Hematopoietic multipotent progenitor cell treated with erythropoietin and hydrocortisone succinate and interleukin-3 and kit ligand, for 15 days (in vitro differentiated cells): ENCODE measurements around the gene PLA2G4B.

ENCODE experiments used
- DNase-seq: peaks from one replicate; pipeline ENCODE4 v3.0.0-alpha.2; 2015; ENCODE audit warnings: low spot score

Gene PLA2G4B

DNA sequence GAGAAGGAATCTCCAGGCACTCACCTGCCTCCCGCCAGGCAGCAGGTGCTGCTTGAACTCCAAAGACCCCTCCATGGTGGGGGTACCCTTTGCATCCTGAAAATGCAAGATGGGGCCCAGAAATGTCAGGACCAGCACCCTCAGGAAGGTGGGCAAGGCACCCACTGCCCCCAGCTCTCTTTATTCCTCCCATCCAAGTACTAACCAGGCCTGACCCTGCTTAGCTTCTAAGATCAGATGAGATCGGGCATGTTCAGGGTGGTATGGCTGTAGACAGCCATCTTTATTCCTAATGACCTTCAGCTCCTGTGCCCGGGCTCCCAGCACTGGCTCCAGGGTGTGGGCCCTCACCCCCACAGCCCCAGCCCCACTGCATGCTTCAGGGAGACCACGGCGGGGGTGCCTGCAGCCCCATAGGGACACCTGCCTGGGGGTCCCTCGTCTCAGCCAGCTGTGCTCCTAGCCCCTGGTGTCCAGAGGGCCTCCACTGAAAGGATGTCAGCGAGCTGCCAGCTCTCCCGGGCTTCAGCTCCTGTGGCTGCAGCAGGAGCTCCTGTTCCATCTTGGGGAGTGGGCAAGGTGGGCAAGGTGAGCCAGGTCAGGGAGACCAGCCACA, 13.2 kb downstream of the PLA2G4B start:
- no peak for DNase-seq

DNA sequence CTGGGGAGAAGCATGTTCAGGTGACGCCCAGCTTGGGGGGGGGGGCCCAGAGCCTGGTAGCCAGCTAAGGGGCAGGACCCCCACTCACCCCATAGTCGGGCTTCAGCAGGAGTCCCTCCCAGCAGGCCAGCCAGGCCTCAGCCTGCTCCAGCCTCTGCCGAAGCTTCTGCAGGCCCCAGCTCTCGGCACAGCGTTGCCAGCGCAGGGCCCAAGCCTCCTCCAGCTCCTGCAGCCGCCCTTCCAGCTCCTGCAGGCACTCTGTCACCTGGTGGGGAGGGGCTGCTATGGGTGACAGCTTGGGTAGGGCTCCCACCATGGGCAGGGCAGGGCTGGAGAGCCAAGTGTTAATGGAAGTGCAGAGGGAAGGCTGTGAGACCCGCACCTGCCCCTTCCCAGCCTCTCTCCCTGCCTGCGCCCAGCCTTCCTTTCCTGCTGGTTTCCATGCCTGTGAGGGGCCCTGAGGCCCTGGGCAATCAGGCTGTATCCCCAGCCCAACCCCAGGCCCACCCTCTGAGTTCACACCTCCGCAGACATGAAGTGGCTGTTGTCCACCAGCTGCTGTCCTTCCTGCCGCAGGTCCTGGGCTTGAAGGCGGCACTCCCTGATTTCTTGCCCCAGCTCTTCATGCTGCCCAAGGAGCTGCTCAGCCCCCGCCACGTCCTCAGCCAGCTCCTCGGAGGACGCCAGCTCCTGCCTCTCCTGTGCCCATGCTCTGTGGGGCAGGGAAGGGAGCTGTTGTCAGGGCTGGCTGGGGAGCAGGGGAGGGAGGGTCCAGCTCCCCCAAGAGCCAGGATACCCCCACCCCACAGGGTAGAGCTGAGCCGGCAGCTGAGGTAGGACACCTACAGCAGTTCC, 14.3 kb downstream of the PLA2G4B start:
- no peak for DNase-seq

DNA sequence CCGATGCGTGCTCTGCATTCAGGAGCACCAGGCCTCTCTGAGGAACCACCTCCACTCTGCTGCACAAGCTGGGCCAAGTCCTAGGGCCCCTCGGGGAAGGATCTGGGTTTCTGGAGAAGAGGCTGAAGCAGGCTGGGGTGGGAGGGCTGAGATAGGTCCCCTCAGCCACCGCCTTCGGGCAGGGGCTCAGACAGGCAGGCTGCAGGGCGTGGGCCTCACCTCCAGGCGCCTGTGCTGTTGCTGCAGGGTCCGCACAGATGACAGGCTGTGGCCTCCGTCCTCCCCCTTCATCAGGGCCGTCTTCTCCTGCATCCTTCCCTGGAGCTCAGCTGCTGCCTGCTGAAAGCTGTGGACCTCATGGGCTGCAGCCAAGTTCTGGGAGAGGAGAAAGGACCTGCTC, 15.2 kb downstream of the PLA2G4B start:
- DNase-seq = no peak

DNA sequence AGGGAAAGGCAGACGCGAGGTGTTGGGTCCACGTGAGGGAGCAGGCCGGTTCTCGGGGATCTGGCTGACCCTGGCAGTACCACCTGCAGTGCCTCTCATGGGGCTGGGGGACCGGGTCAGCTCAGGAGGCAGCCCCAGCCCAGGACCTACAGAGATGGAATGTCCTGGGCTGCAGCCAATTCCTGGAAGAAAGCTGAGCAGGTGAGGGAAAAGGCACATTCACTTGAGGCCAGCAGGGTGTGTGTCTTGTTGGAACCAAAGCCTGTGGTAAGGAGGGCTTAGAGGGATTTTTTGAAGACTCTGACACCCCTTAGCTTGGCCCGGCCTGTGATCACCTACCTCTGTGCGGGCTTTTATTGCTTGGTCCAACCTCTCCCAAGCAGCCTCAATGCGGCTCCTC, 15.8 kb downstream of the PLA2G4B start:
- DNase-seq = no peak

DNA sequence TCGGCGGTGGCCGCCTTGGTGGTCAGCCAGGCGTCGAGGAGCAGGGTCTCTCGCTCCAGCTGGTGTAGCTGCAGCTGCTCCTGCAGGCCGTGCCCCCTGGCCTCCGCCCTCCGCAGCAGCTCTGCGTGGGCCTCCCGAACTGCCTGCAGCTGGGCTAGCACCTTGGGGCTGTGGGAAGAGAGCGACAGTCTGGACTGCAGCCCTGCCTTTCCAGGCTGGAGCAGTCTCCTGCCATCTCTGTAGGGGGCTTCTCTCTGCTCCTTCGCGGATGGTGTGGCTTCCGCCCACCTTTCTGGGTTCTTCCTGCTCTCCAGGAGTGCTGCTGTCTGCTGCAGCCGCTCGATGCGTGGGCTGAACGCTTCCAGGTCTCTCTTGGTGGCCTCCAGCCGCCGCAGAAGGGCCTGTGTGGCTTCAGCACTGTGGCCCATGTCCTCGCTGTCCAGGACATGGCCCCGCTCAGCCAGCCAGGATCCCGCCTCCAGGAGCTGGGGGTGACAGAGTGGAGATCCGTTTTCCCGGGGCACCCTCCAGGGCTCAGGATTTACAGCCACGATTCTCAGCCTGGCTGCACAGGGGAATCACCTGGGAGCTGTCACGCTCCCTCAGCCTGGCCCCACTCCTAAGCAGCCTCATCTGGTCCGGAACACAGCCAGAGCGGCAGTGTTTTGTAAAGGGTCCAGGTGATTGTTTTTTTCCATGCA, 16.8 kb downstream of the PLA2G4B start:
- DNase-seq = no peak

DNA sequence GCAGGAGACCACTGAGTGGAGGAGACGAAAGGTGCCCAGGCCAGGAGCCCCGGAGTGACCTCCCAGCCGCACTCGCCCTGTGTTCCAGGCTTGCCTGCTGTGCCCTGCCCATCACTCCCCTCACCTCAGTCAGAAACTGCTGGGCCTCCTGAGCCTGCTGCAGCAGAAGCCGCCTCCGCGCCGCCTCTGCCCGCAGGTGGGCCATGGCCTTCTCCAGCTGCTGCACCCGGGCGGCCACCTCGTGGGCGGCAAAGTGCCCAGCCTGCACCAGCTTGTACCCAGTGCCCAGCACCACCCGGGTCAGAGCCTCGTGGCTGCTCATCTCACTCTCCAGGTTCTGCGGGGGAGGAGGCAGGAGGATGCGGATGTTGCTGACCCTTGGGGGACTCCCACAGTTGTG, 17.6 kb downstream of the PLA2G4B start:
- no peak for DNase-seq

DNA sequence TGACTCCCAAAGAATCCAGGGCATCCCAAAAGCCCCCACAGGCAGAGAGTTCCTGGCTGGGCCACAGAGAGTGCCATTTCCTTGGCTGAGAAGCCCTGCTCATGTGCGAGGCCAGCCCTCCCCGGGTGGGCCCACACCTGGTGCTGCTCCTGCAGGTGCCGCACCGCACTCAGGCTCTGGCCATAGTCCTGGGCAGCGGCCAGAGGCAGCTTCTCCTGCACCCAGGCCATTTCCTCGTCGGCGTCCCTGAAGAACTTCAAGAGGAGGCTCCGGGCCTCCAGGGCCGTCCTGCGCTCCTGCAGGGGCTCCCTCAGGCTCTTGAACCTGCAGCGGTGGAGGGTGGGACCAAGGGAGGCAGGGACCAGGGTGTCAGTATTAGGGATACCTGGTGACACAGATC, 18.1 kb downstream of the PLA2G4B start:
- no peak for DNase-seq

DNA sequence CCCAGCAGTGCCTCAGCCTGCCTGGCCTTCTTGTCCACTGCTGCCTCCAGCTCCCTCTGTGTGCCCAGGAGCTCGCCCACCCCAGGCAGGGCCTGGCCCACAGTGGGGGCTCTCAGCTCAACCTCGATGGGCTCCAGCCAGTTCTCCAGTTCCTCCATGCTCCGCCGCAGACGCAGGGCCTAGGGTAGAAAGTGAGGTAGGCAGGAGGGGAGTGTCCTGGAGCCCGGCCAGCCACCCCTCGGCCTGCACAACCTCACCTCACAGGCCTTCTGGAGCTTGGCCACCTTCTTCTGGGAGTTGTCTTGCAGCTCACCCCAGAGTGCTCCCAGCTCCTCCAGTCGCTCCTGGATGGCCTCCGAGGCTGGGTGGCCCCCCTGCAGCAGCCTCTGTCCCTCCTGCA, 18.7 kb downstream of the PLA2G4B start:
- no peak for DNase-seq

DNA sequence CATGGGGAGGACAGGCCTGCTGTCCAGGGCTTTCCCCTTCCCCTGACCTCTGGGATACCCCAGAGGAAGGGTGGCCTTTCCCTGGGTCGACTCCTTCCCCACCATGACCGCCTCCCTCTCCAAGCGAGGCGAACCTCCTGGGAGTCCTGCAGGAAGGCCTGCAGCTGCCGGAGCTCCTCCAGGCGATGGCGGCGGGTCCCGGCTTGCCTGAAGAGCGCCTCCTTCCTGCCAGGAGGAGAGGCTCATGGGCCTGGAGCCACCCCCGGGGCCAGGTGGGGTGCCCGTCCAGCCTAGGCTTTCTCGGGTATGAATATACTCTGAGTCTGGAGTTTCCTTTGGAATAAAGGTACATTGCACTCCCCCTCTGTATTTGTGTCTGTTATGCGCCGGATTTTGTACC, 20.1 kb downstream of the PLA2G4B start:
- no peak for DNase-seq

DNA sequence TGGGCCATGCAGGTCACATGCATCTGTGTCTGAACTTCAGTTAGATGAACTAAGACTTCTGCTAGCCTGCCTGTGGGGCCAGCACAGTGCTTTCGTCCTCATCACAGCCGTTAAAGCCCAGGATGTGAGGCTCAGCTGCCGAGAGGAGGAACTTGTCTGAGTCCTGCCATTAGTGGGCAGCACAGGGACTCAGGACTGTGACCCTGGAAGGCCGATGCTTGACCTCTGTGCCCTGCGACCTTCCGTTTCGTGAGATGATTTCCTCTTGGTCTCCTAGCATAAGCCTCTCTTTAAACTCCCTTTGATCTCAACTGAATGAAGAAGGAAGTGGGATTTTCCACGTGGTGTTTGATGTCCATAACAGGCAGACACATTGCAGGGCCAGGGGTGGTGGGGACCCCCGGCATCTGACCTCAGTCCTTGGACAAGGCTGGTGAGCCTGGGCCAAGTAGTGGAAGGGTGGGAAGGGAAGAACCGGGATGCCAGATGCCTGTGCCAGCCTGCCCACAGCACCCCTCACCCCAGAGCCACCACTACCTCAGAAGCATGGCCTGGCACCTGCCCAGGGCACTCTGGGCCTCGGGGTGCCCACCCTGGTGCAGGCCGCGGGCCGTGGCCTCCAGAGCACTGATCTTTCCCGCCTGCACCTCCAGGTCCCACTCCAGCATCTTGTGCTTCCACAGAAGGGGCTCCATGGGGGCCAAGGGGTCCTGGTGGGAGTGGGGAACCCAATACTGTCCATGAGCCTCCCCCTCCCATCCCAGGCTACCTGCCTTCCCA, 21.6 kb downstream of the PLA2G4B start:
- DNase-seq = no peak

DNA sequence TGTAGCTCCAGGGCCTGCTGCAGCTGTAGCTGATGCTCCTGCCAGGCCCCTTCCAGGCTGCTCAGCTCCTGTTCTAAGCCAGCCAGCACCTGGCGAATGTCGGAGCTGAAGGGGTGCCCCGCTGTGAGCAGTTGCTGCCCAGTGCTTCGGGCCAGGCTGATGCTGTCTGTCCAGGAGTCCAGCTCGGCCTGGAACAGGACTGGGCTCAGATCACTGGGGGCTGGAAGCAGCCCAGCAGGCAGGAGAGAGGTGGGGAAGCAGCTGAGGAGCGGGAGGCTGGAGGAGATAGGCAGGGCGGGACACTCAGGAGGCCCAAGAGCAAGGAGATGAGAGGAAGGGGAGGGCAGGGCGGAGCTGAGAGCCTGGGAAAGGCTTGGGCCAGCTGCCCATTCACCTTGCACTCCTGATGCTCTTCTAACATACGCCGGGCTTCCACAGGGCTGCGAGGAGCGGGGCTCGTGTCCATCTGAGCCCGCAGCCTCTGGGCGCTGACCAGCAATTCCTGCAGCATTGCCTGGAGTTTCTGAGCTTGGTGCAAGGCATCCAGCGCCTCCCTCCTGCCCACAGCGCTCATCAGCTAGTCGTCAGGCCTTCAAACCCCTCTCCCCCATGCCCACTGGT, 23.2 kb downstream of the PLA2G4B start:
- no peak for DNase-seq

DNA sequence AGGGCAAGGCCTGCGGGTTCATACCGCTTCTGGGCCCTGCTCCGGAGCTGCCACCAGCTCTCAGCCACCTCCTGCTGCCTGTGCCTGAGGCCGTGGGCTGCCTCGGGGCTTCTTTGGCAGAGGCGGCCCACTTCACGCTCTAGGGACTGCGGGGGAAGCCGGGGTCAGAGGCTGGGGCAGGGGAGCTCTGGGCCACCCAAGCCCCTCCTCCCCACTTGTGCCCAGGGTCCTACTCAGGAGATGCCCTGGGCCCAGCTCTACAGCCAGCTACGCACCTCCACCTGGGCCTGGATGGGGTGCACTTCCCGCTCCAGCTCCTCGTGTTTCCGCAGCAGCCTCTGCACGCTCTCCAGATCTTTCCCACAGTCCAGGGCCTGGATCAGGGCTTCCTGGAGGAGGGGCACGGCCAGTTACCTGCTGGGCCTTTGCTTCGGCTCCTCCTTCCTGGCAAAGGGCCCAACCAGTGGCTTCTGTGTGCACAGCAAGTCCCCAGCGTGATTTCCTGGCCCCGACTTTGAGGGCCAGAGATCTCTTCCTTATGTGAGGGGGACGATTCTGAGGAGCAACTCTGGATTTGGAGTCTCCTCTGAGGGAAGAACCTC, 24.0 kb downstream of the PLA2G4B start:
- DNase-seq = no peak

DNA sequence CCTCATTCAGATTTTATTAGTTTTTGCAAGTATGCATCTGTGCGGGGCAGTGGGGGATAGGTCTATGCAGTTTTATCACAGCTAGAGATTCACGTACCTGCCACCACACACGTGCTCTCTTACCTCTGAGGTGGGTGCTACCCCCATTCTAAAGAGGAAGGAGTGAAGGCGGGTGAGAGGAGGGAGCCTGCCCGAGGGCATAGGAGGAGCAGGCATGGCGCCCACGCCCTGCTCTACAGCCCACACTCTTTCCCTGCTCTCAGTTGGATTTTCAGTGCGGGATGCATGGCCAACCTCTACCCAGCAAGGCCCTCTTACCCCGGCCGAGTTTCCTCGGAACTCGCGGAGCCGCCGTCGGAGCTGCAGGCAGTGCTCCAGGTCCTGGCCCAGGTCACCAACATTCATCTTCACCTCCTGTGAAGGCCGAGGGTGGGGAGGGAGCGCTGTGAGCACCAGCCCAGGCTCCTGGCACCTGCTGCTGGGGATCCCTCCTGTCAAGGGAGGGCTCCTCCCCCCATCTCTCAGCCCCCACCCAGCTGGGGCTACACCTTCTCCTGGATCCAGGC, 26.9 kb downstream of the PLA2G4B start:
- DNase-seq = no peak

DNA sequence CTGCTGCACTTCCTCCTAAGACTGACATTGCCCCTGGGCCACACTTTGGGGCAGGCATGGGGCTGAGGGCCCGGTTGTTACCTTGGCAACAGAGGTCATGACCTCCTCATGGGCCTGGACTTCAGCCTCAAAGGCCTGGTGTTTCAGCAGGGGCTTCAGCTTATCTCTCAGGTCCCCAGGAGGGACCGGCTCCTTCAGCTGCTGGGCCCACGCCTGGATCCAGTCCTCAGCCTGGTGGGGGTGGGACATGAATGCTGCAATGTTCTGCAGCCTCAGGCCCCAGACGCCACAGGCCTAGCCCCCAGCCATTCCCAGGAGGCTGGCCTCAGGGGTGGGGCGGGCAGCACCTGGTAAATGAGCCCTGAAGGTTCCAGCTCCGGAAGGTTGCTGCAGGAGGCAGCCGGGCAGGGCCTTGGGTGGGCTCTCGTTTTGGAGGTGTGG, 27.6 kb downstream of the PLA2G4B start:
- no peak for DNase-seq

DNA sequence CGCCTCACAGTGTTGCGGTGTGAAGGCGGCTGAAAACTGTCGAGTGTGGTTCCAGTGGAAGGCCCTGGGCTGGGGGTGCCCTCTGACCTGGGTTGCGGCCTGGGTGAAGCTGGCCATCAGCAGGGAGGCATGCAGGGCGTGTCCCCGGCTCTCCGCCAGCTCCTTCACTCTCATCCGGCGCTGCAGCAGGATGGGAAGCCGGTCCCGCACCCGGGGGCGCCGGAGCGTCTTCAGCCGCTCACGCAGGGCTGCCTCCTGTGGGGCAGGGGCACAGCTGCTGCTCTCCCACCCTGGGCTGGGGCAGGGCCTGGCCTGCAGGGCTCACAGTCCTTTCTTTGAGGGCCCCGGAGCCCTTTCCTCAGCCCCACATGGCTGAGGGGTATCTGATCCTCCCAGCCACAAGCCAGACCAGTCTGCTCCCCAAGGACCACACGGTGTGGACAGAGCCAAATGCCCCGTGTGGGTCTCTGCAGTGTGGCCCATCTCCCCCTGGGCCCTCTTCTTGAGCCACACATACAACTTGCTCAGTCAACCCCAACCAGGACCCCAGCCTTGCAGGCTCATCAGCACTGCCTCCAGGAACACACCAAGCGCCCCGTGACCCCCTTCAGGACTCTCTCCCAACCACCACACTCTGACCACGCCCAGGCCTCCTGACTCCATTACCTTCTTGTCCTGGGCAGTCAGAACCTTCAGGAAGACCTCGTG, 28.4 kb downstream of the PLA2G4B start:
- no peak for DNase-seq

DNA sequence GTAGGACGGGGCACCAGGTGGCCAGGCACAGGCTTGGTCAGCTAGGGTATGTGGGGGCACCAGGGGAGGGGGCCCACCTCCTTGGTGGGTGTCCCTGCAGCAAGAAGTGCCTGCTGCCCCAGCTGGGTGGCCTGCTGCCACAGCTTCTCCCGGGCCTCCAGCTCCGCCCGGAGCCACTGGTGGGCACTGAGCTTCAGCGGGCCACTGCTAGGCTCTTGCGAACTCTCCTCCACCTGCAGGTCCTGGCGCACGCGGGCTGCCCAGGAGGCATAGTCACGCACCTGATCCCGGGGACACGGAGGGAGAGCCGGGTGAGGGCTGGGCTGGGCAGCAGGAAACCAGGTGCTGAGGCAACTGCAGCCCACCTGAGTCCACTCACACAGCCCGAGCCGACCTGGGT, 29.7 kb downstream of the PLA2G4B start:
- DNase-seq = no peak

DNA sequence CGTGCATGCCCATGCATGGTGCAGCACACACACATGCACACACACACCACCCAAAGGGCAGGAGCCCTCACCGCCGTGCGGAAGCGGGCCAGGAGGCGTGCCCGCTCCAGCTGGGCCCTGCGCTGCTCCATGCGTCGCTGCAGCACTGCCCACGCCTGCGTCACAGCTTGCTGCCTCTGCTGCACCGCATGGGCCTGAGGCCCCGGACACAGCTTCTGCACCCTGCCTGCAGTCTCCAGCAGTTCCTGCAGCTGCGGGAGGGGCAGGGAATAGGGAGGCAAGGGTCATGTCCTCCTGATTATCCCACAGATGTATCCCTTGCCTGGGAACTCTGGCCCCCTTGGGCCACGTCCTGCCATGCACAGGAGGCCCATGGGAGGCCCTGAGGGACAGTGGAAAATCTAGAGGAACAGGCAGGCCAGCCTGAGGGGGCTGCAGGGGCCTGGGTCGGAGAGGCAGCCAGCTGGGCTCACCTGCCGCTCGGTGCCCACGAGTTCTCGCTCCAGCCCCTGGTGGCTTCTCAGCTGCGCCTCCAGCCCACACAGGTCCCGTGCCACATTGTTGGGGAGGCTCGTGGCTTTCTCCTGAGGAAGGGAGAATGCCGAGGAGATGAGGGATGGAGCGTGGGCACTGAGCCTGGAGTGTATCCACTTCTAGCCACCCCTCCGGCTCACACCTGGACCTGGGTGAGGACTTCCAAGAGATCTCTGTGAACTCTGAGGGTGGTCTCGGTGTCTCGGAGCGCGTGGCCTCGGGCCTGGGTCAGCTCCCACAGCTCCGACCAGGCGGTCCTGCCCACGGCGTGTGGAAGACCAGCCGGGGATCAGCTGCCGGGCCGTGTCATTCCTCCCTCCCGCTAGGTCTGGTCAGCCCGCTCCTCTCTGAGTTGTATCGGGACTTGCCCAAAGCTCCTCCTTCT, 31.4 kb downstream of the PLA2G4B start:
- no peak for DNase-seq

DNA sequence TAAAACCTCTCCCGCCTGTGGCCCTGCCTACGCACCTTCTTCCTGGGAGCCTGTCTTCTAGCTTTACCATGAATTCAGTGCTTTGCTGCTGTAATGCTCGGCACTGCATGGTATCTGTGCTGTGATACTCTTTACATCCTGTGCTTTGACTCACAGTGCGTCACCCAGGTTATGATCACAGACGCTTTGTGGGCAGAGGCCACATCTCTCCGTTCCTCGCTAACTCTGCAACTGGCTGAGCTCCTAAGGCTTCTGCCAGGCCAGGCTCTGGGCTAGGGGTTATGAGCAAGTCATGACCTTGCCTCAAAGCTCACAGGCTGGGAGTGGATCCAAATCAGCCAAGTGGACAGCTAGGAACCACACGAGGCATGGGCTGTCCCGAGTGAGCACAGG, 32.0 kb downstream of the PLA2G4B start:
- DNase-seq = no peak

DNA sequence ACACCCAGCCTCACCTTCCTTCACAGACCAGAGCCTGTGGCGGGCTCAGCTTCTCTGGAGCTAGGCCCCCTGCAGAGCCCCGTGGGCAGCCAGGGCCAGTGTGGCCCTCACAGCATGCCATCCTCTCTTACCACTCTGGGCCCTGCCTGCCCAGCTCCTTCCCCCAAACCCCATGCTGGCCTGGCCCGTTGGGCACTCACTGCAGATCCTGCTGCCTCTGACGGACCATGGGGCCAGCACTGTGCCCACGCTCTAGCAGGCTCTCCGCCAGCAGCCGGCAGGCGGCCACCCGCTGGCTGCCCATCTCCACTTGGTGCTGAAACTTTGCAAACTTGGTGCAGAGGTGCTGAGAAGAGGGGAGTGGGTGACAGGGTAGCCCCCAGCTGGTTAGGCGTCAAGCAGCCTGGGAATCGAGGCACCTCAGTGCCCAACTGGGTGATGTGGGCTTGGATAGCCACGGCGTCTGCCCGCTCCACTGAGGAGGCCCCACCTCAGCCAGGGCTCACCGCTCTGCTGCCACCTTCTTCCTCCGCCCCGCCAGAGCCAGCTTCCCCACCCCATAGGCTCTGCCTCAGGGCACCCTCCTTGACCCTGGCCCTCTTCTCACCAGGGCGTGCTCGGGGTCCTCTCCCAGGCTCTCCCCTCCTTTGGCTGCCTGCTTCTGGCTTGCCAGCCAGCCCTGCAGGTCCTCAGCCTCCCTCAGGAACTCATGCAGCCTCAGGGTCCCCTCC, 32.7 kb downstream of the PLA2G4B start:
- no peak for DNase-seq
